Loucy (cell line): ENCODE data around the gene NOL9.

Experiments used
- EZH2phosphoT487 ChIP-seq: fragments of 200-600 bp; IDR thresholded peaks from 2 replicates; pipeline ENCODE4 v1.6.1; 2018; ENCODE audit warnings: antibody characterized with exemption, mild to moderate bottlenecking, moderate library complexity, borderline replicate concordance
- TF ChIP-seq, protein P1 (sequence below): fragments of 200-600 bp; sonication (generic); conservative IDR thresholded peaks from 2 replicates; pipeline ENCODE4 v1.5.1; 2014; ENCODE audit warnings: mild to moderate bottlenecking, antibody characterized with exemption, low read length

GRCh38 chr1:6490181-6491080, 63.9 kb downstream of the NOL9 start:
- TF ChIP-seq, protein P1, sequence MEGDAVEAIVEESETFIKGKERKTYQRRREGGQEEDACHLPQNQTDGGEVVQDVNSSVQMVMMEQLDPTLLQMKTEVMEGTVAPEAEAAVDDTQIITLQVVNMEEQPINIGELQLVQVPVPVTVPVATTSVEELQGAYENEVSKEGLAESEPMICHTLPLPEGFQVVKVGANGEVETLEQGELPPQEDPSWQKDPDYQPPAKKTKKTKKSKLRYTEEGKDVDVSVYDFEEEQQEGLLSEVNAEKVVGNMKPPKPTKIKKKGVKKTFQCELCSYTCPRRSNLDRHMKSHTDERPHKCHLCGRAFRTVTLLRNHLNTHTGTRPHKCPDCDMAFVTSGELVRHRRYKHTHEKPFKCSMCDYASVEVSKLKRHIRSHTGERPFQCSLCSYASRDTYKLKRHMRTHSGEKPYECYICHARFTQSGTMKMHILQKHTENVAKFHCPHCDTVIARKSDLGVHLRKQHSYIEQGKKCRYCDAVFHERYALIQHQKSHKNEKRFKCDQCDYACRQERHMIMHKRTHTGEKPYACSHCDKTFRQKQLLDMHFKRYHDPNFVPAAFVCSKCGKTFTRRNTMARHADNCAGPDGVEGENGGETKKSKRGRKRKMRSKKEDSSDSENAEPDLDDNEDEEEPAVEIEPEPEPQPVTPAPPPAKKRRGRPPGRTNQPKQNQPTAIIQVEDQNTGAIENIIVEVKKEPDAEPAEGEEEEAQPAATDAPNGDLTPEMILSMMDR: peak; percentile 46
- no peak for TF ChIP-seq EZH2phosphoT487
